Pancreas (tissue), 10 donors: ENCODE results near the gene SNTG2. TPM values are rescaled to one million over a fixed set of nuclear protein-coding genes. Genes with fewer than 3 reads are reported as not detected.

Experiments
- ATAC-seq, 4 donors: fragments of 200-7000 bp; cut with Tn5 transposase; one replicate each; pipeline versions ENCODE4 v1.8.0 to v1.9.1; 2020; ENCODE audit warnings: mild to moderate bottlenecking in 4 of 4, moderate library complexity in 4 of 4
- DNase-seq, 6 donors: peaks; one replicate each; pipeline ENCODE4 v3.0.0-alpha.2; 2020
- FAIRE-seq: peaks from 2 replicates; lab custom pipeline; 2012; peaks lifted over from hg19 to GRCh38; lab: Jason Lieb, UNC
- H3K27ac ChIP-seq, 4 donors: fragments of 200-600 bp; sonication (generic); 1 replicate in 3 of 4; 2 replicates in 1 of 4; pipeline versions ENCODE4 v1.5.0 to v1.8.0; 2020
- H3K27me3 ChIP-seq, 4 donors: fragments of 200-600 bp; one replicate each; pipeline ENCODE4 v1.8.0; 2021
- H3K36me3 ChIP-seq, 3 donors: fragments of 200-600 bp; sonication (generic) in 1 of 3; one replicate each; pipeline versions ENCODE4 v1.5.0 to v1.8.0; 2020 to 2021
- H3K4me1 ChIP-seq, 3 donors: fragments of 200-600 bp; one replicate each; pipeline ENCODE4 v1.8.0; 2021
- H3K4me3 ChIP-seq, 4 donors: fragments of 200-600 bp; sonication (generic) in 2 of 4; one replicate each; pipeline versions ENCODE4 v1.5.0 to v1.8.0; 2020 to 2021
- H3K9me3 ChIP-seq, 4 donors: fragments of 200-600 bp; one replicate each; pipeline ENCODE4 v1.8.0; 2021
- whole genome bisulfite sequencing, 2 donors: extraction: QIAGEN DNeasy Blood & Tissue Kit; methylation state at CpG; one replicate each; pipeline ENCODE4 v1.1.7; 2013; 5-methylcytosine and 5-hydroxymethylcytosine counted together
- intact Hi-C, 3 donors: fragments of 100-400 bp; cut with DNase I; formaldehyde crosslinking; loops; one replicate each; pipeline versions ENCODE4 v1.11.1 to v1.14.2; 2022
- polyA plus RNA-seq, 2 donors: library from polyadenylated mRNA; stranded (reverse); fragments of 200-250 nt; gene quantifications; one replicate each; pipeline ENCODE4 v1.2.3, GENCODE V29; 2013
- total RNA-seq, 6 donors: library from RNA; stranded (reverse); fragmentation: NEBNext Ultra II Directional in 4 of 6; extraction: Animal tissue kit (Norgen Biotek cat#: 25700) in 4 of 6; gene quantifications; one replicate each; pipeline versions ENCODE4 v1.2.1 to v1.2.4, GENCODE V29; 2021 to 2023
- TF ChIP-seq, protein P1 (sequence below), 4 donors: fragments of 200-600 bp; sonication (generic) in 3 of 4; IDR thresholded peaks; one replicate each; pipeline versions ENCODE4 v1.5.0 to v1.8.0; 2021; ENCODE audit warnings: antibody characterized with exemption in 4 of 4
- donor health status: healthy with polysubstance abuse.
- donor health status: DM: no; HTN: no; CAD: no; lungs with moderate emphysema.
- donor health status: DM: no; HTN: no; CAD: no.
- donor health status: control.
- donor health status: control.
- donor health status: Bipolar disorder and iron deficiency.
- donor health status: DM: yes; HTN: yes; CAD: no.
- donor health status: DM: no; HTN: no; CAD: no.
- donor health status: DM: no; HTN: no; CAD: no.
- donor health status: DM: yes; HTN: yes; CAD: no.

The SNTG2 gene
- total and polyA plus RNA-seq, 8 donors, result 1.4 to 19.2 (median 4.6) TPM

DNA sequence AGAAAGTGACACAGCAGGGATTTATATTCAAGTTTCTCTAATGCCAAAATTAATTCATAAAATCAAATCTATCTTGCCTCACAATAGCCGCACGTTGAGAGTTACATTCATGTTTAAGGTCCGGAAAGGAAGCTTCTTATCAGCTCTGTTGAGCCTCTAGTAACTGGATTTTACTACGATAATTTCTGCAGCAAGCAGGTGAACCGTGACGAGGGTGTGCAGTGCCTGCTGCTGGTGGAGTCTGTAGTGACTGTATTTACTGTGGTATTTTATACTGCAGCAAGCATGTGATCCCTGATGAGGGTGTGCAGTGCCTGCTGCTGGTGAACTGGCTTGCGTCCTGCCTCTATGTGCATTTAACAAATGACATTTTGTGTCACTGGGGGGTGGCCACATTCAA is 120.0 kb downstream of the SNTG2 start:
- 61 to 66% methylated on average over 7 of the region's 7 CpGs for WGBS, 2 donors
- FAIRE-seq (no peak), ATAC-seq (no peak), DNase-seq (no peak)
- H3K27ac ChIP-seq, result no peak overlapping the region
- no peaks in the 10 kb centered on the region for H3K27me3 ChIP-seq
- H3K4me3 ChIP-seq, result no peak overlapping the region
- TF ChIP-seq, protein P1, sequence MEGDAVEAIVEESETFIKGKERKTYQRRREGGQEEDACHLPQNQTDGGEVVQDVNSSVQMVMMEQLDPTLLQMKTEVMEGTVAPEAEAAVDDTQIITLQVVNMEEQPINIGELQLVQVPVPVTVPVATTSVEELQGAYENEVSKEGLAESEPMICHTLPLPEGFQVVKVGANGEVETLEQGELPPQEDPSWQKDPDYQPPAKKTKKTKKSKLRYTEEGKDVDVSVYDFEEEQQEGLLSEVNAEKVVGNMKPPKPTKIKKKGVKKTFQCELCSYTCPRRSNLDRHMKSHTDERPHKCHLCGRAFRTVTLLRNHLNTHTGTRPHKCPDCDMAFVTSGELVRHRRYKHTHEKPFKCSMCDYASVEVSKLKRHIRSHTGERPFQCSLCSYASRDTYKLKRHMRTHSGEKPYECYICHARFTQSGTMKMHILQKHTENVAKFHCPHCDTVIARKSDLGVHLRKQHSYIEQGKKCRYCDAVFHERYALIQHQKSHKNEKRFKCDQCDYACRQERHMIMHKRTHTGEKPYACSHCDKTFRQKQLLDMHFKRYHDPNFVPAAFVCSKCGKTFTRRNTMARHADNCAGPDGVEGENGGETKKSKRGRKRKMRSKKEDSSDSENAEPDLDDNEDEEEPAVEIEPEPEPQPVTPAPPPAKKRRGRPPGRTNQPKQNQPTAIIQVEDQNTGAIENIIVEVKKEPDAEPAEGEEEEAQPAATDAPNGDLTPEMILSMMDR (IDR thresholded peaks at IDR 0.05), result no peak
- H3K36me3 ChIP-seq, result no peaks in the 10 kb centered on the region
- intact Hi-C loops, result no loop called here
- no peaks in the 10 kb centered on the region for H3K4me1 ChIP-seq
- no peaks in the 10 kb centered on the region for H3K9me3 ChIP-seq

DNA sequence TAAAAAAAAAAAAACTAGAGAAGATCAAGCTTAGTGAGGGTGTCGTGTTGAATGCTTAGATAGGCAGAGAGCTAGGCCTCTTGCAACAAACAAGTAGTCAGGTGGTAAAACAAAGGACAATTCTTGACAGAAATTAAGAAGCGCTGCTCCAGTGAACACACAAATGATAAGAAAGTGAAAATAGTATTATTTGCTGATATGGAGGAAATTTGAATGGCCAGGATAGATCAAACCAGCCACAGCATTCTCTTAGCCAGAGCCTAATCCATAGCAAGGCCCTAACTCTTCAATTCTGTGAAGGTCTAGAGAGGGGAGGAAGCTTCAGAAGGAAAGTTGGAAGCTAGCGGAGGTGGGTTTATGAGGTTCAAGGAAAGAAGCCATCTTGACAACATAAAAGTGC is 121.0 kb downstream of the SNTG2 start:
- DNase-seq (no peak), ATAC-seq (no peak), FAIRE-seq (no peak)
- H3K4me3 ChIP-seq, result no peak overlapping the region
- TF ChIP-seq, protein P1 (IDR thresholded peaks at IDR 0.05), result no peak
- H3K4me1 ChIP-seq, result no peaks in the 10 kb centered on the region
- H3K9me3 ChIP-seq, result no peaks in the 10 kb centered on the region
- no peak overlapping the region for H3K27ac ChIP-seq
- intact Hi-C loops, result no loop called here
- 90% methylated on average over 3 of the region's 3 CpGs for WGBS, 2 donors
- H3K36me3 ChIP-seq, result no peaks in the 10 kb centered on the region
- H3K27me3 ChIP-seq, result no peaks in the 10 kb centered on the region

DNA sequence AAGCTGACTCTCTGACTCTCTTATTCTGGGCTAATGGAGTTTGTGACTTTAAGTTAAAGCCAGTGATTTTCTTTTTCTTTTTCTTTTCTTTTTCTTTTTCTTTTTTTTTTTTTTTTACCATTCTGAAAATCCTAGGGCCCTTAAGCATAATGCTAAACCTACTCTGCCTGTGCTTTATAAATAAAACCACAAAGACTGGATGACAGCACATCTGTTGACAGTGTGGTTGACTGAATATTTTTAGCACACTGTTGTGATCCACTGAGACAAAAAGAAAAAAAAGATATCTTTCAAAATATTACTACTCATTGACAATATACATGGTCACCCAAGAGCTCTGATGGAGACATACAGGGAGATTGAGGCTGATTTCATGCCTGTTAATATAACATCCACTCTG is 121.6 kb downstream of the SNTG2 start:
- no peaks in the 10 kb centered on the region for H3K36me3 ChIP-seq
- TF ChIP-seq, protein P1 (IDR thresholded peaks at IDR 0.05), result no peak

DNA sequence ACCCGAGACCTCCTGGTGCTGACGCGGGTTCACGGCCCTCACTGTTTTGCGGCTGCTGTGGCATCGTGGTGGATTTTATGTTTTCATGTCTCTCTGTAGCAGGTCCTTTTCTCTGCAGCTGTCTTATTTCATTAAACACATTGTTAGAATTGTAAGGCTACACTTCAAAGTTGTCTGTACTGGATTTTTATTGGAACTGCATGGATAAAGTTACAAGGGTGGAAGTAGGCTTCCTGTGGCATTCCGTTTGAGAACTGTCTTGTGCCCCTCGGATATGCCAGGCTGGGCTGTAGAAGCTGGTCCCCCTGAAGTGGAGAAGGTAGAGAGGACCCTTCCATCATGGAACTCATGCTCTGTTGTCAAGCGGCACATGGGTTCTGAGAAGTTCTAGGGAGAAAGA is 127.3 kb downstream of the SNTG2 start:
- WGBS, 2 donors, result 89 to 95% methylated on average over 9 of the region's 9 CpGs
- intact Hi-C loops, result no loop called here
- Histone ChIP-seq H3K36me3 (no peaks in the 10 kb centered on the region), H3K9me3 (no peaks in the 10 kb centered on the region), H3K4me3 (no peak overlapping the region), H3K4me1 (no peaks in the 10 kb centered on the region), H3K27ac (no peak overlapping the region), H3K27me3 (no peaks in the 10 kb centered on the region)
- FAIRE-seq (no peak), ATAC-seq (no peak), DNase-seq (no peak)
- TF ChIP-seq, protein P1 (IDR thresholded peaks at IDR 0.05), result no peak

More for the DNA sequence above, 121.6 kb downstream of the SNTG2 start:
- no peaks in the 10 kb centered on the region for H3K27me3 ChIP-seq
- no peak for DNase-seq
- H3K4me1 ChIP-seq, result no peaks in the 10 kb centered on the region
- no peak for FAIRE-seq
- intact Hi-C loops, result no loop called here
- H3K4me3 ChIP-seq, result no peak overlapping the region
- no peak for ATAC-seq
- no peaks in the 10 kb centered on the region for H3K9me3 ChIP-seq
- no peak overlapping the region for H3K27ac ChIP-seq

DNA sequence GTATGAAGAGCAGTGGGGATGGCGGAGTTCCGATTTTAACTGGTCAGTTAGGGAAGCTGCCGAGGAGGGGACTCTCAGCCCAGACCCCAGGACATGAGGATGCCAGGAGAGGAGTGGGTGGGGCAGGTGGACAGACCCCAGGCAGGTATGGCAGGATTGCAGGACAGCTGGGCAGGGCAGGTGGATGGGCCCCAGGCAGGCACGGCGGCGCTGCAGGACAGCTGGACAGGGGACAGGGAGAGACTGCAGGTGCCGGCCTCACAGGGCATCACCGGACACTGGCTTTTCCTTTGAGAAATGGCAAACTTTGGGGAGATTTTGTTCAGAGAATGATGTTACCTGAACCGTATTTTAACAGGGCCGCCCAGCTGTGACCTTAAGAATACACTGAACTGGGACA is 127.7 kb downstream of the SNTG2 start:
- DNase-seq, result no peak
- Histone ChIP-seq H3K27ac (no peak overlapping the region), H3K4me1 (no peaks in the 10 kb centered on the region), H3K4me3 (no peak overlapping the region), H3K36me3 (no peaks in the 10 kb centered on the region), H3K9me3 (no peaks in the 10 kb centered on the region), H3K27me3 (no peaks in the 10 kb centered on the region)
- 84 to 95% methylated on average over 10 of the region's 10 CpGs for WGBS, 2 donors
- TF ChIP-seq, protein P1 (IDR thresholded peaks at IDR 0.05), result no peak
- intact Hi-C loops, result no loop called here
- ATAC-seq, result no peak
- no peak for FAIRE-seq
